Common myeloid progenitor, CD34-positive (primary cell): Measurements from ENCODE around the gene OPCML.

Experiments
- CTCF ChIA-PET: fragments of 350-600 bp; sonication (Branson Sonifier 250); formaldehyde crosslinking; loops from one replicate; lab custom pipeline; 2021; ENCODE audit warnings: antibody characterized with exemption; lab: Charles Lee
- POLR2A ChIA-PET: fragments of 350-600 bp; sonication (Branson Sonifier 250); formaldehyde crosslinking; loops from one replicate; lab custom pipeline; 2021; ENCODE audit warnings: antibody characterized with exemption; lab: Charles Lee
- DNase-seq, 3 donors: peaks; one replicate each; pipeline versions ENCODE4 v3.0.0 to v3.0.0-alpha.2; 2013
- H3K27ac ChIP-seq, 2 experiments: 1 replicate in 1 of 2; 2 replicates in 1 of 2; pipeline ENCODE4 v1.7.0; 2013; ENCODE audit warnings: inconsistent platforms in 2 of 2, low read length in 2 of 2, mild to moderate bottlenecking in 2 of 2, low read depth in 1 of 2, moderate library complexity in 1 of 2; ENCODE audit not compliant: severe bottlenecking in 2 of 2, insufficient read depth in 1 of 2, poor library complexity in 1 of 2
- H3K27me3 ChIP-seq, 5 experiments: replicated peaks in 2 of 5; 1 replicate in 3 of 5; 2 replicates in 2 of 5; pipeline versions ENCODE4 v1.6.1 to v1.7.0; 2013; ENCODE audit warnings: low read length in 4 of 5, mild to moderate bottlenecking in 2 of 5, moderate library complexity in 2 of 5, inconsistent platforms in 1 of 5; ENCODE audit not compliant: insufficient read depth in 5 of 5, control insufficient read depth in 4 of 5
- H3K36me3 ChIP-seq, 4 experiments: 1 replicate in 2 of 4; 2 replicates in 2 of 4; pipeline versions ENCODE4 v1.6.1 to v1.7.0; 2013; ENCODE audit warnings: low read length in 3 of 4, control low read depth in 1 of 4, mild to moderate bottlenecking in 1 of 4; ENCODE audit not compliant: control insufficient read depth in 4 of 4, insufficient read depth in 4 of 4
- H3K4me1 ChIP-seq, 4 experiments: 1 replicate in 3 of 4; 2 replicates in 1 of 4; pipeline versions ENCODE4 v1.6.1 to v1.7.1; 2013; ENCODE audit warnings: low read length in 3 of 4, mild to moderate bottlenecking in 3 of 4, control low read depth in 1 of 4, inconsistent platforms in 1 of 4, moderate library complexity in 1 of 4; ENCODE audit not compliant: control insufficient read depth in 4 of 4, insufficient read depth in 4 of 4; ENCODE audit errors: control extremely low read depth in 1 of 4
- H3K4me3 ChIP-seq, 7 experiments: 1 replicate in 4 of 7; 2 replicates in 3 of 7; pipeline versions ENCODE4 v1.5.1 to v1.7.0; 2013; ENCODE audit warnings: mild to moderate bottlenecking in 7 of 7, low read length in 6 of 7, moderate library complexity in 6 of 7, inconsistent platforms in 2 of 7, low read depth in 2 of 7, control low read depth in 1 of 7; ENCODE audit not compliant: insufficient read depth in 4 of 7, control insufficient read depth in 1 of 7; ENCODE audit errors: extremely low read depth in 1 of 7
- H3K9me3 ChIP-seq, 5 experiments: 1 replicate in 4 of 5; 2 replicates in 1 of 5; pipeline versions ENCODE4 v1.6.1 to v1.7.1; 2013; ENCODE audit warnings: low read length in 4 of 5, mild to moderate bottlenecking in 2 of 5, inconsistent platforms in 1 of 5, low read depth in 1 of 5, moderate library complexity in 1 of 5; ENCODE audit not compliant: control insufficient read depth in 4 of 5, insufficient read depth in 2 of 5; ENCODE audit errors: control extremely low read depth in 1 of 5
- WGBS: methylation state at CpG from one replicate; pipeline ENCODE4 v1.1.5; 2013; ENCODE audit not compliant: insufficient coverage; 5-methylcytosine and 5-hydroxymethylcytosine counted together

The OPCML gene

DNA sequence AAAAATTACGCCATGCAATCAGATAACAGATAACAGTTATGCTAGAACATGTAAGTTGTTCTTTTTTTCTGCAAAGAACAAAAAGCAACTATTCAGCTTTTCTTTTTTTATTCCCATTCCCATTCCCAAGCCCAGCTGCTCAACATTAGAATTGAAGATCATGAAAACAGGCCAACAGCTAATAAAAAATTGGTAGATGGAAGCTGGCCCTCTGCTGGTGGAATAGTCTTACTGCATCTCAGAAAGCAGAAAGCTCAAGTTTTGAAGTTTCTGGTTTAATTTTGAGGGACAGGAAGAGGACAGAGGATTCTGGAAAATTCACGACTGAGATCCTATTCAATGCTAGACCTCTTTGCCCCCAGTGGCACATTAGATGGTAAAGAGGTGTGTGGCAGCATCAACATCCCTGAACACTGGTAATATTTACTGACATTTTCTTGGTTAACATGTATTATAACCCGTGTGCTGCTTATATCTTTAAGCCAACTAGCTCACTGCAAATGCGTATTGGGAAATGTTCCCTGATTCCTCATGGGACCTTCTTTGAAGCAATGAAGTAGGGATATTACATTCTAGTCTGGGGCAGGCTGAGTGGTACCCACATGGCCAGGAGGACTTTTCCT lies 591.2 kb downstream of the OPCML start:
- Histone ChIP-seq H3K4me1 (peaks cover 0 to 7% (median 3%) of the 10 kb centered on the region in 4 experiments), H3K36me3 (no peaks in the 10 kb centered on the region), H3K27ac (no peak overlapping the region), H3K27me3 (peaks cover 7 to 45% (median 18%) of the 10 kb centered on the region in 5 experiments), H3K4me3 (no peak overlapping the region), H3K9me3 (no peaks in the 10 kb centered on the region)
- 92% methylated on average over 2 of the region's 4 CpGs for WGBS
- ChIA-PET CTCF (interaction anchor here (0.6 to 2.0 kb wide), 9 partner anchors 9 to 1073 kb away, joined by 3 to 8 read pairs (median 4); no protein-coding TSS in a partner anchor), POLR2A (no interaction called here)
- DNase-seq: peak; percentile 6 to 17 (median 9)

DNA sequence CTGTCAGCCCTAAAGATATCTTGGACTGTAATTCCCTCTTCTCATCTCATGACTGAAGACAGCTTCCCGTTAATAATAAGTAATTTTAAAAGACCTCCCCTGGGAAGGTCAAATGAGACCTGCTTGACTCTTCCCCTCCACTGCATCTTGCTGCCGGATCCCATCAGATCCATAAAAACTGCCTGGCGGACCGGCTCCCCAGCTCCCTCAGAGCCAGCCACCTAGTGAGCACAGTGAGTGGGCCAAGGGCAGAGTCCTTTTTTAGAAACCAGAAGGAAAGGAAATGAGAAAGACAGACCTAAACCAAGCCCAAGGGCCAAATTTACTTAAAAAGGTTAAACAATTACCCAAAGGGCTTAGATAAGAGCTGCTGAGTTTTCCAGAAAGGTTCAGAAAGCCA lies 595.3 kb downstream of the OPCML start:
- no peak overlapping the region for H3K27ac ChIP-seq
- CTCF ChIA-PET: no interaction called here
- WGBS: 85% methylated on average over 4 of the region's 4 CpGs
- H3K4me3 ChIP-seq: no peak overlapping the region
- no peaks in the 10 kb centered on the region for H3K36me3 ChIP-seq
- H3K27me3 ChIP-seq: peaks cover 3 to 11% (median 8%) of the 10 kb centered on the region in 5 experiments
- POLR2A ChIA-PET: no interaction called here
- DNase-seq: no peak
- H3K9me3 ChIP-seq: no peaks in the 10 kb centered on the region
- no peaks in the 10 kb centered on the region for H3K4me1 ChIP-seq

DNA sequence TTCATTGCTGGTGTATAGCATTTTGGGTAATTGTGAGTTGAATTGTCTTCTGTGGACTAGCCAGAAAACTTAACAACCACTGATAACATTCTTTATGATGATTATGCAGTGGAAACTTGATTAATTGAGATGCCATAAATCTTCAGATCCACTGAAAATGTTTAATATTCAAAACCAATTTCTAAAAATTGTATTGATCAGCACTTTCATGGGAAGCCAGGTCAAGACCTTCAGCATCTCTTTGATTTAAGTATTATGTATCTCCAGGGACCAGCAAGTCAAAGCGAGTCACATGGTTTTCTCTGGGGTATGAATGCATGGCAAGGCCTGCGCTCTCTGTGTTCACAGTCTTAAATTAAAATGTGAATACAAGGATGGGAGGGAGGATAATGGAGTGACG lies 596.9 kb downstream of the OPCML start:
- Histone ChIP-seq H3K27ac (no peak overlapping the region), H3K4me3 (no peak overlapping the region), H3K4me1 (no peaks in the 10 kb centered on the region), H3K36me3 (no peaks in the 10 kb centered on the region), H3K27me3 (peaks cover 0 to 5% (median 0%) of the 10 kb centered on the region in 5 experiments), H3K9me3 (no peaks in the 10 kb centered on the region)
- POLR2A ChIA-PET: no interaction called here
- 100% methylated on average over 1 of the region's 3 CpGs for WGBS
- CTCF ChIA-PET: no interaction called here
- no peak for DNase-seq

GRCh38 chr11:132933703-132934102 lies 598.6 kb downstream of the OPCML start:
- H3K4me1 ChIP-seq: no peaks in the 10 kb centered on the region
- H3K4me3 ChIP-seq: no peak overlapping the region
- WGBS: 81% methylated on average over 3 of the region's 3 CpGs
- no peaks in the 10 kb centered on the region for H3K36me3 ChIP-seq
- ChIA-PET CTCF (no interaction called here), POLR2A (no interaction called here)
- H3K9me3 ChIP-seq: no peaks in the 10 kb centered on the region
- H3K27me3 ChIP-seq: peaks cover 0 to 2% (median 0%) of the 10 kb centered on the region in 5 experiments
- H3K27ac ChIP-seq: no peak overlapping the region
- DNase-seq: no peak

DNA sequence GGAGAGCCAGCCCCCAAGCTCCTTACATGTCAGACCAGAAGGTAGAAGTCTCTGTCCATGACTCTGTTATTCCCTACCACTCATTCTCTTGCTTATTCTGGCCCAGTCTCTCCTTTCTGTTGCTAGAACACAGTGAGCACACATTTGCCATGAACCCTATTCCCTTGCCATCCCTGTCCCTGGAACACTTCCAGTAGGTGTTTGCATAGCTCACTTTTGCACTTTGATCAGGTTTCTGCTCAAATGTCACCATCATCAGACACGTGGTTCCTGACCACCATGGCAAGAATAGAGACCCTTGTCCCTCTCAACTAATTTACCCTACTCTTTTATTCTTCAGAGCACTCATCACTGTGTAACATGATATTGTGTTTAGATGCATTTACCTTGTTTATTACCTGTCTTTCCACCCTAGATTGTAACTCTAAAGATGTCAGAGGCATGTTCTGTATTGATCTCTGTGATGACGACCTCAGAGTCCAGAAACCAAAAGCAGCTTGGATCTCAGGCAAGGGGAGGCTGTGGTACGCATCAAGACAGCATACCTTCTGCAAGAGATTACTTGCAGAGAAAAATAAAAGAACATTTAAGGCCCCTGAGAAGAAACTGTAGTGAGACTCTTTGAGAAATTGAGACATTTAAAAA lies 606.4 kb downstream of the OPCML start:
- Histone ChIP-seq H3K36me3 (no peaks in the 10 kb centered on the region), H3K9me3 (no peaks in the 10 kb centered on the region), H3K4me3 (no peak overlapping the region), H3K27ac (no peak overlapping the region), H3K27me3 (peaks cover 0 to 2% (median 0%) of the 10 kb centered on the region in 5 experiments), H3K4me1 (no peaks in the 10 kb centered on the region)
- ChIA-PET POLR2A (no interaction called here), CTCF (no interaction called here)
- DNase-seq: no peak
- WGBS: 75% methylated on average over 3 of the region's 3 CpGs

- CTCF ChIA-PET: no interaction called here
- WGBS: 97% methylated on average over 4 of the region's 6 CpGs
- peaks cover 0 to 2% (median 0%) of the 10 kb centered on the region in 5 experiments for H3K27me3 ChIP-seq
Measured at GRCh38 chr11:132921597-132921996, 610.7 kb downstream of the OPCML start.

DNA sequence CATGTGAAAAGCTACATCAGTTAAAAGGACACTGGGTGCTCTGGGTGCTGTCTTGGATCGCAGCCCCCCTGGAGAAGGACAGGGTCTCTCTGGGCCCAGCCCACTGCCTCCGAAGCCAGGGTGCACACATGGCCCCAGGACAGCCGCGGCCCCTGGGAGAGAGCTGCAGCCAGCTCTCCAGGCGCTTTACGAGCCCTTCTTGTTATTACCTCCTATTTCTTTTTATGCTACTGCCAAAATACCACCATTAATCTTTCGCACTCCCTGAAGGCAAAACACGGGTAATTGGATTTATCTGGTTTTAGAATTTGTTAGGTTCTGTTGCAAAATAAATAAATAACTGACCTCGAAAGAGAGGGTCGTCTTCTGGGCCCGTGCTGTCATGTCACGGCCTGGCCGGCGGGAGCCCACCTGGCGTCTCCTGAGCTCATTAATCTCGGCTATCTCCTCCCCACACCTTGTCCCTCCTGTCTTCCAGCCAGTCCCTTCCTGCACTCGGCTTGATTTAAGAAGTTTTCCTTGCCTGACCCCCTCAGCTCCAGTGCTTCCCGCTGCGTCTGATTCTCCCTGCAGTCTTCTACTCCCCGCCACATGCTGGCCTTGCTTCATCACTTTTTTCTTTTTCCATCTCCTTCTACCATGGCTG lies 611.7 kb downstream of the OPCML start:
- no peaks in the 10 kb centered on the region for H3K36me3 ChIP-seq
- no peak overlapping the region for H3K4me3 ChIP-seq
- no peak for DNase-seq
- no peak overlapping the region for H3K27ac ChIP-seq
- no peaks in the 10 kb centered on the region for H3K9me3 ChIP-seq
- 77% methylated on average over 16 of the region's 20 CpGs for WGBS
- ChIA-PET POLR2A (no interaction called here), CTCF (no interaction called here)
- H3K4me1 ChIP-seq: no peaks in the 10 kb centered on the region
- peaks cover 0 to 2% (median 0%) of the 10 kb centered on the region in 5 experiments for H3K27me3 ChIP-seq

More at GRCh38 chr11:132921597-132921996, 610.7 kb downstream of the OPCML start:
- Histone ChIP-seq H3K27ac (no peak overlapping the region), H3K36me3 (no peaks in the 10 kb centered on the region), H3K4me1 (no peaks in the 10 kb centered on the region), H3K4me3 (no peak overlapping the region), H3K9me3 (no peaks in the 10 kb centered on the region)
- DNase-seq: no peak
- POLR2A ChIA-PET: no interaction called here
